IMR-90 (cell line): ENCODE measurements around the gene ZBED2. TPM values are rescaled to one million over a fixed set of nuclear protein-coding genes. Genes with fewer than 3 reads are reported as not detected.

Source experiments
- ATAC-seq: fragments of 200-7000 bp; cut with Tn5 transposase; 2 replicates; pipeline ENCODE4 v1.9.1; 2020; ENCODE audit warnings: low read depth, mild to moderate bottlenecking, moderate library complexity
- BruUV-seq: library from RNA; stranded (reverse); fragments of 400-500 nt; replicated peaks from 2 replicates; lab custom pipeline; 2021; lab: Mats Ljungman, UMichigan
- CTCF ChIA-PET: fragments of 300-600 bp; formaldehyde crosslinking; extraction: SDS; loops from one replicate; lab custom pipeline; 2021; ENCODE audit warnings: antibody characterized with exemption; lab: Yijun Ruan, JAX
- POLR2A ChIA-PET: fragments of 300-600 bp; sonication (Branson Sonifier 250); formaldehyde crosslinking; loops from one replicate; lab custom pipeline; 2022; ENCODE audit warnings: antibody characterized with exemption; ENCODE audit not compliant: unreplicated experiment; lab: Charles Lee
- DNase-seq: peaks from one replicate; pipeline ENCODE4 v3.0.0; 2013
- H2AFZ ChIP-seq: replicated peaks from 2 replicates; pipeline ENCODE3; 2013; ENCODE audit warnings: low read length, mild to moderate bottlenecking; ENCODE audit not compliant: poor library complexity
- H2AK5ac ChIP-seq: 2 replicates; pipeline ENCODE4 v1.6.1; 2013; ENCODE audit warnings: low read depth, low read length, inconsistent platforms
- H2AK9ac ChIP-seq: replicated peaks from 2 replicates; pipeline ENCODE3; 2013; ENCODE audit warnings: mild to moderate bottlenecking, low read depth, low read length, moderate library complexity; ENCODE audit not compliant: poor library complexity
- H2BK120ac ChIP-seq: 2 replicates; pipeline ENCODE4 v1.6.1; 2013; ENCODE audit warnings: low read depth, low read length, inconsistent platforms
- H2BK15ac ChIP-seq: 3 replicates; pipeline ENCODE4 v1.6.1; 2013; ENCODE audit warnings: low read depth, low read length, inconsistent platforms
- H2BK20ac ChIP-seq: 2 replicates; pipeline ENCODE4 v1.6.1; 2013; ENCODE audit warnings: low read depth, mild to moderate bottlenecking, inconsistent platforms, low read length, moderate library complexity
- H2BK5ac ChIP-seq: 2 replicates; pipeline ENCODE4 v1.6.1; 2013; ENCODE audit warnings: mild to moderate bottlenecking, low read depth, low read length, inconsistent platforms; ENCODE audit not compliant: poor library complexity, severe bottlenecking
- H3K14ac ChIP-seq: replicated peaks from 2 replicates; pipeline ENCODE4 v1.6.1; 2013; ENCODE audit warnings: low read depth, low read length, inconsistent platforms
- H3K18ac ChIP-seq: 2 replicates; pipeline ENCODE4 v1.6.1; 2013; ENCODE audit warnings: low read depth, low read length, control low read depth
- H3K23ac ChIP-seq: 2 replicates; pipeline ENCODE4 v1.6.1; 2013; ENCODE audit warnings: low read depth, low read length, inconsistent platforms
- H3K27ac ChIP-seq: 2 replicates; pipeline ENCODE4 v1.5.1; 2013; ENCODE audit warnings: mild to moderate bottlenecking, control low read depth, low read length; ENCODE audit not compliant: insufficient read depth
- H3K27me3 ChIP-seq: 2 replicates; pipeline ENCODE4 v1.6.1; 2013; ENCODE audit warnings: low read length; ENCODE audit not compliant: control insufficient read depth, insufficient read depth
- H3K36me3 ChIP-seq: 2 replicates; pipeline ENCODE4 v1.6.1; 2013; ENCODE audit warnings: low read length, mixed read lengths; ENCODE audit not compliant: control insufficient read depth, insufficient read depth
- H3K4ac ChIP-seq: 2 replicates; pipeline ENCODE4 v1.6.1; 2013; ENCODE audit warnings: low read depth, low read length, inconsistent platforms
- H3K4me1 ChIP-seq: 2 replicates; pipeline ENCODE4 v1.6.1; 2013; ENCODE audit warnings: low read length, mixed read lengths; ENCODE audit not compliant: control insufficient read depth, insufficient read depth
- H3K4me2 ChIP-seq: 2 replicates; pipeline ENCODE4 v1.6.1; 2013; ENCODE audit warnings: low read depth, mild to moderate bottlenecking, control low read depth, low read length, moderate library complexity
- H3K4me3 ChIP-seq: 2 replicates; pipeline ENCODE4 v1.5.1; 2013; ENCODE audit warnings: low read depth, mild to moderate bottlenecking, control low read depth, low read length, moderate library complexity; ENCODE audit not compliant: insufficient read depth
- H3K56ac ChIP-seq: 2 replicates; pipeline ENCODE4 v1.6.1; 2013; ENCODE audit warnings: low read length, inconsistent platforms; ENCODE audit not compliant: insufficient read depth; ENCODE audit errors: extremely low read depth
- H3K79me1 ChIP-seq, 2 experiments: 2 replicates each; pipeline ENCODE4 v1.6.1; 2013; ENCODE audit warnings: low read length in 2 of 2, inconsistent platforms in 1 of 2, low read depth in 1 of 2
- H3K9ac ChIP-seq: 2 replicates; pipeline ENCODE4 v1.6.1; 2013; ENCODE audit warnings: low read depth, low read length, control low read depth
- H3K9me1 ChIP-seq: 2 replicates; pipeline ENCODE4 v1.6.1; 2013; ENCODE audit warnings: low read length, inconsistent platforms; ENCODE audit not compliant: insufficient read depth
- H3K9me3 ChIP-seq: 2 replicates; pipeline ENCODE4 v1.6.1; 2013; ENCODE audit warnings: low read length; ENCODE audit not compliant: control insufficient read depth, insufficient read depth
- H4K20me1 ChIP-seq: 2 replicates; pipeline ENCODE4 v1.6.1; 2013; ENCODE audit warnings: low read length, inconsistent platforms; ENCODE audit not compliant: insufficient read depth
- H4K5ac ChIP-seq: 2 replicates; pipeline ENCODE4 v1.6.1; 2013; ENCODE audit warnings: mild to moderate bottlenecking, low read depth, low read length, control low read depth
- H4K8ac ChIP-seq, 2 experiments: 2 replicates each; pipeline ENCODE4 v1.6.1; 2013; ENCODE audit warnings: low read depth in 2 of 2, low read length in 2 of 2, control low read depth in 1 of 2, inconsistent platforms in 1 of 2
- H4K91ac ChIP-seq: 2 replicates; pipeline ENCODE4 v1.6.1; 2013; ENCODE audit warnings: low read depth, low read length, inconsistent platforms; ENCODE audit not compliant: insufficient read depth
- BHLHE40 ChIP-seq: fragments of 150-350 bp; IDR thresholded peaks from 2 replicates; pipeline ENCODE4 v1.6.1; 2016; ENCODE audit warnings: mild to moderate bottlenecking, low read depth, low read length
- FOS ChIP-seq: fragments of 150-350 bp; IDR thresholded peaks from 2 replicates; pipeline ENCODE4 v1.6.1; 2016; ENCODE audit warnings: low read depth, low read length
- SMC3 ChIP-seq: fragments of 150-350 bp; IDR thresholded peaks from 2 replicates; pipeline ENCODE4 v1.6.1; 2016; ENCODE audit warnings: low read depth, mild to moderate bottlenecking, antibody characterized with exemption, low read length, moderate library complexity
- WGBS, 2 experiments: methylation state at CpG; one replicate each; pipeline versions ENCODE4 v1.1.5 to v1.1.7; 2013; ENCODE audit warnings: missing lambda C conversion rate in 2 of 2; ENCODE audit not compliant: insufficient read length in 1 of 2; ENCODE audit errors: extremely low coverage in 2 of 2; 5-methylcytosine and 5-hydroxymethylcytosine counted together
- dilution Hi-C: fragments of 300-500 bp; cut with HindIII; formaldehyde crosslinking; loops from one replicate; pipeline ENCODE4 v1.14.3; 2018; ENCODE audit warnings: low sequenced_read_pairs; ENCODE audit not compliant: unreplicated experiment
- in situ Hi-C: fragments of 300-500 bp; cut with MboI; formaldehyde crosslinking; loops from 3 replicates; pipeline ENCODE4 v1.14.3; 2019; ENCODE audit warnings: low sequenced_read_pairs, inconsistent platforms, mixed read lengths
- intact Hi-C: fragments of 100-400 bp; cut with micrococcal nuclease; formaldehyde crosslinking; loops from 2 replicates; pipeline ENCODE4 v1.10.0; 2022
- polyA plus RNA-seq, 3 experiments: library from polyadenylated mRNA; depleted of rRNA; stranded (reverse); fragments of >200 nt; gene quantifications; 2 replicates each; pipeline ENCODE4 v1.2.3, GENCODE V29; 2012; ENCODE audit warnings: low replicate concordance in 1 of 3
- total RNA-seq: library from RNA; depleted of rRNA; stranded (reverse); fragments of >200 nt; gene quantifications from 2 replicates; pipeline ENCODE4 v1.2.3, GENCODE V29; 2012
- TF ChIP-seq, protein P1 (sequence below): conservative IDR thresholded peaks from 2 replicates; pipeline ENCODE4 v1.5.1; 2012; ENCODE audit warnings: mild to moderate bottlenecking, low read depth, low read length, improper control_type of control experiment

Gene ZBED2
- total and polyA plus RNA-seq, 2 of the 4 experiments (the other 2 are of a cell fraction), result 0.51 to 0.72 TPM

DNA sequence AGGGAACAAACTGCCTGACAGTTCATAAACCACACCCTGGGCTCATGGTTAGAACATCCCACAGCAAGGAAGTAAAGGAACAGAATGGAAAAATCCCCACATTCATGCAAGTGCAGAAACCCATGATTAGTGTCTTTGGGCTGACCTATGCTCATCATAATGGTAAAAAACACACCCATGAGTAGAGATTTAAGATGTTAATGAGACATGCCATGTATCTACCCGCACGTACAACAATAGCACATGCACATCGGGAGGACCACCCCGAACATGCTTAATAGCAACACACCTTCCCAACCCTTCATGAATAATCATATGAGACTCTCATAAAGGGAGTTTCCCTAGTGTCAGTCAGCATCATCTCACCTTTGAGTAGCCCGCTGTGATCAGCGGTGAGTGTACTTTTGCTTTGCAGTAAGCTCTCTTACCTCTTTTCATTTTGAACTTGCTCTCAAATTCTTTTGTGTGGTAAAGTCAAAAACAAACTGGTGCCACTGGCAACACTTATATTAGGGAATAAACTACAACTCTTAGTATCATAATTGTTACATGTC, 23.2 kb downstream of the ZBED2 start:
- H3K4me2 ChIP-seq, result no peak overlapping the region
- H3K4ac ChIP-seq, result no peak overlapping the region
- no peak overlapping the region for H2AFZ ChIP-seq
- ChIA-PET POLR2A (no interaction called here), CTCF (interaction anchor here (0.6 kb wide), 1 partner anchor 19 kb away, joined by 3 read pairs; no protein-coding TSS in a partner anchor)
- H2AK9ac ChIP-seq, result no peak overlapping the region
- no peak overlapping the region for H3K18ac ChIP-seq
- peaks cover 2% of the 10 kb centered on the region; the same call in 1 of the 2 replicates for H3K27me3 ChIP-seq
- H3K27ac ChIP-seq, result no peak overlapping the region
- dilution Hi-C loops (no loop called here), intact Hi-C loops (loop anchor here (10.0 kb wide), 1 partner anchor 393 kb away; no protein-coding TSS in a partner anchor), in situ Hi-C loops (loop anchor here (10.0 kb wide), 1 partner anchor 143 kb away; no protein-coding TSS in a partner anchor)
- no peaks in the 10 kb centered on the region for H3K36me3 ChIP-seq
- no peak overlapping the region for H2BK5ac ChIP-seq
- TF ChIP-seq, protein P1, sequence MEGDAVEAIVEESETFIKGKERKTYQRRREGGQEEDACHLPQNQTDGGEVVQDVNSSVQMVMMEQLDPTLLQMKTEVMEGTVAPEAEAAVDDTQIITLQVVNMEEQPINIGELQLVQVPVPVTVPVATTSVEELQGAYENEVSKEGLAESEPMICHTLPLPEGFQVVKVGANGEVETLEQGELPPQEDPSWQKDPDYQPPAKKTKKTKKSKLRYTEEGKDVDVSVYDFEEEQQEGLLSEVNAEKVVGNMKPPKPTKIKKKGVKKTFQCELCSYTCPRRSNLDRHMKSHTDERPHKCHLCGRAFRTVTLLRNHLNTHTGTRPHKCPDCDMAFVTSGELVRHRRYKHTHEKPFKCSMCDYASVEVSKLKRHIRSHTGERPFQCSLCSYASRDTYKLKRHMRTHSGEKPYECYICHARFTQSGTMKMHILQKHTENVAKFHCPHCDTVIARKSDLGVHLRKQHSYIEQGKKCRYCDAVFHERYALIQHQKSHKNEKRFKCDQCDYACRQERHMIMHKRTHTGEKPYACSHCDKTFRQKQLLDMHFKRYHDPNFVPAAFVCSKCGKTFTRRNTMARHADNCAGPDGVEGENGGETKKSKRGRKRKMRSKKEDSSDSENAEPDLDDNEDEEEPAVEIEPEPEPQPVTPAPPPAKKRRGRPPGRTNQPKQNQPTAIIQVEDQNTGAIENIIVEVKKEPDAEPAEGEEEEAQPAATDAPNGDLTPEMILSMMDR, result no peak
- TF ChIP-seq FOS (no peak), SMC3 (no peak), BHLHE40 (no peak)
- no CpG with 5 or more reads among the region's 6 CpGs for WGBS, 2 experiments
- no peak for ATAC-seq
- H2AK5ac ChIP-seq, result no peak overlapping the region
- BruUV-seq, result no TSS peak
- no peaks in the 10 kb centered on the region for H3K9me1 ChIP-seq
- no peak overlapping the region for H2BK120ac ChIP-seq
- no peak overlapping the region for H4K5ac ChIP-seq
- no peak overlapping the region for H4K91ac ChIP-seq
- no peak overlapping the region for H4K8ac ChIP-seq
- H2BK15ac ChIP-seq, result no peak overlapping the region
- no peak overlapping the region for H2BK20ac ChIP-seq
- H3K4me1 ChIP-seq, result no peaks in the 10 kb centered on the region
- no peak overlapping the region for H3K56ac ChIP-seq
- H4K20me1 ChIP-seq, result no peaks in the 10 kb centered on the region
- H3K23ac ChIP-seq, result no peak overlapping the region
- no peak overlapping the region for H3K9ac ChIP-seq
- no peaks in the 10 kb centered on the region for H3K79me1 ChIP-seq
- no peaks in the 10 kb centered on the region for H3K9me3 ChIP-seq
- no peak overlapping the region for H3K14ac ChIP-seq
- no peak for DNase-seq
- no peak overlapping the region for H3K4me3 ChIP-seq
